ENCODE data around the gene CASP8AP2. TPM values are rescaled to one million over a fixed set of nuclear protein-coding genes. Genes with fewer than 3 reads are reported as not detected.
"Not testable (repeated sequence)": the region's sequence is repeated elsewhere in the genome, so short reads cannot be mapped to it uniquely, and the experiment has no call there.

The CASP8AP2 gene
- total RNA-seq, 1 donor from 2014 or later = 21.9 TPM

DNA sequence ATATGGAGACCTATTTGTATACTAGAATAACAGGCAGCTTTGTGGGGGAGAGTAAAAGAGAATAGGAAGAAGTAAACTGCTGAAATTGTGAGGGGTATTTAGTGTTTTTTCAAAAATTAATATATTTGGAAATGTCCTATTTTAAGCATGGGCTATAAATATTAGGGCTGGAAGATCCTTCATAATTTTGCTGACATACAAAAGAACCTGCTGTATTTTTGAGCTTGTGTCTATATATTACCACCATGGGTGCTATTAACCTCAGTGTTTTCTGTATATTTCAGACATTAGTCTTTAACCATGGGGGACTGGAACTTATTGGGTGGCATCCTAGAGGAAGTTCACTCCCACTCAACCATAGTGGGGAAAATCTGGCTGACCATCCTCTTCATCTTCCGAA is 64.5 kb downstream of the CASP8AP2 start, which contains the start of gene GJA10:
GJA10 (plus strand) TSS at position 301 of the 400 bp plus-strand sequence; CDS start at position 301, 0 bp downstream.
- intact Hi-C loops (cut with DNase I) = no loop called here
- Histone ChIP-seq H3K4me3 (no peak within 1 kb of the TSS), H3K36me3 (no peaks in the 10 kb centered on the region), H3K4me1 (no peaks in the 10 kb centered on the region), H3K9me3 (no peaks in the 10 kb centered on the region), H3K27me3 (no peaks in the 10 kb centered on the region), H3K27ac (no peak within 1 kb of the TSS)
- TF ChIP-seq POLR2AphosphoS5 (IDR thresholded peaks at IDR 0.05; ENCODE audit: insufficient read depth in 1 of 2, low read depth in 1 of 2) (no peak), POLR2A (IDR thresholded peaks at IDR 0.05) (no peak)
- TF ChIP-seq, protein P1, sequence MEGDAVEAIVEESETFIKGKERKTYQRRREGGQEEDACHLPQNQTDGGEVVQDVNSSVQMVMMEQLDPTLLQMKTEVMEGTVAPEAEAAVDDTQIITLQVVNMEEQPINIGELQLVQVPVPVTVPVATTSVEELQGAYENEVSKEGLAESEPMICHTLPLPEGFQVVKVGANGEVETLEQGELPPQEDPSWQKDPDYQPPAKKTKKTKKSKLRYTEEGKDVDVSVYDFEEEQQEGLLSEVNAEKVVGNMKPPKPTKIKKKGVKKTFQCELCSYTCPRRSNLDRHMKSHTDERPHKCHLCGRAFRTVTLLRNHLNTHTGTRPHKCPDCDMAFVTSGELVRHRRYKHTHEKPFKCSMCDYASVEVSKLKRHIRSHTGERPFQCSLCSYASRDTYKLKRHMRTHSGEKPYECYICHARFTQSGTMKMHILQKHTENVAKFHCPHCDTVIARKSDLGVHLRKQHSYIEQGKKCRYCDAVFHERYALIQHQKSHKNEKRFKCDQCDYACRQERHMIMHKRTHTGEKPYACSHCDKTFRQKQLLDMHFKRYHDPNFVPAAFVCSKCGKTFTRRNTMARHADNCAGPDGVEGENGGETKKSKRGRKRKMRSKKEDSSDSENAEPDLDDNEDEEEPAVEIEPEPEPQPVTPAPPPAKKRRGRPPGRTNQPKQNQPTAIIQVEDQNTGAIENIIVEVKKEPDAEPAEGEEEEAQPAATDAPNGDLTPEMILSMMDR (IDR thresholded peaks at IDR 0.05) = no peak
- DNase-seq (ENCODE audit: extremely low spot score in 2 of 2) = no peak

DNA sequence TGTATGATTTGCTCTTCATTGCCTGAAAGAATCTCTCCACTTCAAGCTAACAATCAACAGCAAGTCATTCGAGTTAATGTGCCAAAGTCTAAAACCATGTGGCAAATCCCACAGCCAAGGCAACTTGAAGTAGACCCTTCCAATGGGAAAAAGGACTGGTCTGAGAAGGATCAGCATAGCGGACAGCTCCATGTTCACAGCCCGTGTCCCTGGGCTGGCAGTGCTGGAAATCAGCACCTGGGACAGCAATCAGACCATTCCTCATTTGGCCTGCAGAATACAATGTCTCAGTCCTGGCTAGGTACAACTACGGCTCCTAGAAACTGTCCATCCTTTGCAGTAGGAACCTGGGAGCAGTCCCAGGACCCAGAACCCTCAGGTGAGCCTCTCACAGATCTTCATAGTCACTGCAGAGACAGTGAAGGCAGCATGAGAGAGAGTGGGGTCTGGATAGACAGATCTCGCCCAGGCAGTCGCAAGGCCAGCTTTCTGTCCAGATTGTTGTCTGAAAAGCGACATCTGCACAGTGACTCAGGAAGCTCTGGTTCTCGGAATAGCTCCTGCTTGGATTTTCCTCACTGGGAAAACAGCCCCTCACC is 65.7 kb downstream of the CASP8AP2 start:
- TF ChIP-seq, protein P1 (IDR thresholded peaks at IDR 0.05) = no peak
- TF ChIP-seq POLR2AphosphoS5 (IDR thresholded peaks at IDR 0.05; ENCODE audit: insufficient read depth in 1 of 2, low read depth in 1 of 2) (no peak), POLR2A (IDR thresholded peaks at IDR 0.05) (no peak)
- Histone ChIP-seq H3K36me3 (no peaks in the 10 kb centered on the region), H3K4me3 (no peak overlapping the region), H3K27me3 (no peaks in the 10 kb centered on the region), H3K4me1 (no peaks in the 10 kb centered on the region), H3K9me3 (no peaks in the 10 kb centered on the region), H3K27ac (no peak overlapping the region)
- no peak for DNase-seq (ENCODE audit: extremely low spot score in 2 of 2)
- intact Hi-C loops (cut with DNase I) = no loop called here

DNA sequence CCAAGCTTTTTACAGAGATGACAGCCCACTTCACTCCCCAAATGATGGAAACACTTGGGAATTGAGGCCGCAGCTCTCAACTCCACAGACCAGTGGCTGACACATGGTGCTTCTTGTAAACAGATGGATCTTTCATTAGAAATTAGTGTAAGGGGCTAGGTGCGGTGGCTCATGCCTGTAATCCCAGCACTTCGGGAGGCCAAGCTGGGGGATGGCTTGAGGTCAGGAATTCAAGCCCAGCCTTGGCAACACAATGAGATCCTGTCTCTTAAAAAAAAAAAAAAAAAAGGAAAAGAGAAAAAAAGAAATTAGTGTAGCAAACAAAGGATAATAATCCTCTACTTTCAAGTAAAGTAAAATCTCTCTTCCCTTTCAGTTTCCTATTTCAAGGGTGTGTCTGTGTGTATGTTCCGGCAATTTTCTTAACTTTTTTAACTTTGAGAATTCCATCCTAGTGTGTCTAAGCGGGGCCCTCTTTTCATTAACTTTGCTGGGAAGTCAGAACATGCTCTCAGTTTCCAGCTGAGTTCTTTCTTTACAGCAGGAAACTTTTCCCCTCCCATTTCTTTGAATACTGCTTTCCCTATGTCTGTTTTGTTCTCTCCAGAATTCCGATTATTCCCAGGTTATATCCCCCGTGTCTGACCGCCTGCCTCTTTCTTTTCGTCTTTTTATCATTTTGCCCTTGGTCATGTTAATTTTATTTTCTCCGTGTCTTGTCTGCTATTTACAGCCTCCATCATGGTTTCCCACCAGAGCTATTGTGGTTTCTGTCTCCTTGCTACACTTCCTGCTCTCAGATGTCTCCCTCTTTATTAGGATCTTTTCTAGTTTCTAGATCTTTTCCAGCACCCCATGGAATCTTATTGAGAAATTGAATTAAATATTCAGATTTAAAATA is 80.6 kb downstream of the CASP8AP2 start:
- H3K4me3 ChIP-seq; H3K9me3 ChIP-seq; H3K36me3 ChIP-seq; H3K27ac ChIP-seq; H3K27me3 ChIP-seq; DNase-seq (ENCODE audit: extremely low spot score in 2 of 2); intact Hi-C loops (cut with DNase I); H3K4me1 ChIP-seq: not testable (repeated sequence)

- Histone ChIP-seq H3K9me3 (no peaks in the 10 kb centered on the region), H3K27ac (no peak overlapping the region), H3K4me3 (no peak overlapping the region), H3K27me3 (no peaks in the 10 kb centered on the region), H3K36me3 (no peaks in the 10 kb centered on the region), H3K4me1 (no peaks in the 10 kb centered on the region)
- DNase-seq (ENCODE audit: extremely low spot score in 2 of 2) = no peak
- TF ChIP-seq, protein P1 (IDR thresholded peaks at IDR 0.05) = no peak
- TF ChIP-seq POLR2AphosphoS5 (IDR thresholded peaks at IDR 0.05; ENCODE audit: insufficient read depth in 1 of 2, low read depth in 1 of 2) (no peak), POLR2A (IDR thresholded peaks at IDR 0.05) (no peak)
- intact Hi-C loops (cut with DNase I) = no loop called here
Measured at GRCh38 chr6:89910902-89911240, 81.2 kb downstream of the CASP8AP2 start.

GRCh38 chr6:89916136-89916920 is 86.6 kb downstream of the CASP8AP2 start:
- TF ChIP-seq, protein P1 (IDR thresholded peaks at IDR 0.05) = no peak
- TF ChIP-seq POLR2A (IDR thresholded peaks at IDR 0.05) (no peak), POLR2AphosphoS5 (IDR thresholded peaks at IDR 0.05; ENCODE audit: insufficient read depth in 1 of 2, low read depth in 1 of 2) (no peak)
- no peaks in the 10 kb centered on the region for H3K27me3 ChIP-seq

More at GRCh38 chr6:89916136-89916920, 86.6 kb downstream of the CASP8AP2 start:
- no peaks in the 10 kb centered on the region for H3K36me3 ChIP-seq
- DNase-seq (ENCODE audit: extremely low spot score in 2 of 2) = no peak
- intact Hi-C loops (cut with DNase I) = no loop called here
- H3K27ac ChIP-seq = no peak overlapping the region
- H3K4me3 ChIP-seq = no peak overlapping the region
- H3K9me3 ChIP-seq = no peaks in the 10 kb centered on the region
- H3K4me1 ChIP-seq = no peaks in the 10 kb centered on the region

Data from vagina (tissue), 2 donors.